ENCODE data around the gene SOX30. TPM values are rescaled to one million over a fixed set of nuclear protein-coding genes. Genes with fewer than 3 reads are reported as not detected.

Gene SOX30
- total RNA-seq, 2 experiments from 2014 or later, result not detected

DNA sequence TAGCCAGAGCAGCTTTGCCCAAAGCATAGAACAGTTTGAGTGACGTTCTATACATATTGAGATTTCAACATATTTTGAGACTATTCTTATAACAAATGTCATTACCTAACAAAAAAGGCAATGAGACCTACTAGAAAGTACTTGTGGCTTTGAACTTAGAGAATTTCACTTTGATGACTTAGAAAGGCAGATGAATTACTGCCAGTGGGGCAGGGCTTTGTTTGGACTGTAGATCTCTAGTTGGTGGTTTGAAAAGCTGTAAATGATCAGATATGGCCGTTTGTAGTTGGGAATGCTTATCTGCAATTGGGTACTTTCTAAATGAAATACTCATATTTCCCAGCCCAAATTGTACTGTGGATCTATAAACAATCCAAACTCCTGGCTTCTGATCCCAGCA lies 28.1 kb downstream of the SOX30 start:
- intact Hi-C loops (cut with DNase I, micrococcal nuclease), result no loop called here
- Histone ChIP-seq H3K27me3 (ENCODE audit: control insufficient read depth in 1 of 2, insufficient read depth in 2 of 2, low read length in 2 of 2) (no peaks in the 10 kb centered on the region), H3K27ac (ENCODE audit: low read depth in 1 of 2, low read length in 2 of 2) (no peak overlapping the region), H3K4me1 (ENCODE audit: insufficient read depth, low read length) (no peaks in the 10 kb centered on the region), H3K36me3 (ENCODE audit: insufficient read depth, low read length) (no peaks in the 10 kb centered on the region), H3K4me3 (ENCODE audit: low read length) (no peak overlapping the region), H3K9me3 (ENCODE audit: control insufficient read depth in 1 of 2, insufficient read depth in 1 of 2, low read length in 2 of 2) (no peaks in the 10 kb centered on the region)
- ATAC-seq (ENCODE audit: poor library complexity), result no peak
- Mint-ChIP-seq H3K4me3 (no peak overlapping the region), H3K36me3 (ENCODE audit: low read depth) (no peaks in the 10 kb centered on the region), H3K9me3 (no peaks in the 10 kb centered on the region), H3K27me3 (no peaks in the 10 kb centered on the region), H3K27ac (no peak overlapping the region), H3K4me1 (ENCODE audit: low read depth) (no peaks in the 10 kb centered on the region)
- ChIA-PET POLR2A (no interaction called here), CTCF (no interaction called here)
- TF ChIP-seq, protein P1, sequence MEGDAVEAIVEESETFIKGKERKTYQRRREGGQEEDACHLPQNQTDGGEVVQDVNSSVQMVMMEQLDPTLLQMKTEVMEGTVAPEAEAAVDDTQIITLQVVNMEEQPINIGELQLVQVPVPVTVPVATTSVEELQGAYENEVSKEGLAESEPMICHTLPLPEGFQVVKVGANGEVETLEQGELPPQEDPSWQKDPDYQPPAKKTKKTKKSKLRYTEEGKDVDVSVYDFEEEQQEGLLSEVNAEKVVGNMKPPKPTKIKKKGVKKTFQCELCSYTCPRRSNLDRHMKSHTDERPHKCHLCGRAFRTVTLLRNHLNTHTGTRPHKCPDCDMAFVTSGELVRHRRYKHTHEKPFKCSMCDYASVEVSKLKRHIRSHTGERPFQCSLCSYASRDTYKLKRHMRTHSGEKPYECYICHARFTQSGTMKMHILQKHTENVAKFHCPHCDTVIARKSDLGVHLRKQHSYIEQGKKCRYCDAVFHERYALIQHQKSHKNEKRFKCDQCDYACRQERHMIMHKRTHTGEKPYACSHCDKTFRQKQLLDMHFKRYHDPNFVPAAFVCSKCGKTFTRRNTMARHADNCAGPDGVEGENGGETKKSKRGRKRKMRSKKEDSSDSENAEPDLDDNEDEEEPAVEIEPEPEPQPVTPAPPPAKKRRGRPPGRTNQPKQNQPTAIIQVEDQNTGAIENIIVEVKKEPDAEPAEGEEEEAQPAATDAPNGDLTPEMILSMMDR (IDR thresholded peaks at IDR 0.05), result no peak
- no peak for DNase-seq

DNA sequence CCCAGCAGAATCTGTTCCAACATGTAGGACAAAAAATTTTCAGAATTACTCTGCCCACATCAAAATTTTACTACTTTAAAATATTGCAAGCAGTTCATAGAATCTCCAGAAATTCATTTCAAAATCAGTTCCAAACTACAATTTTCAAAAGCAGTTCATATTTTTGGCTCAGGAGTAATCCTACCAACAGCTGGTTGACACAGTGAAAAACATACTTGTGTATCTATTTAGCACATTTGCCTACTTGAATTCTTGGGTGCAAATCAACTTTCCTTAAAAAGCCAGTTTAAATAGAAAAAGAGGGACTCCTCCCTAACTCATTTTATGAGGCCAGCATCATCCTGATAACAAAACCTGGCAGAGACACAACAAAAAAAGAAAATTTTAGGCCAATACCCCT lies 31.5 kb downstream of the SOX30 start:
- no peaks in the 10 kb centered on the region for H3K9me3 Mint-ChIP-seq
- Histone ChIP-seq H3K27ac (ENCODE audit: low read depth in 1 of 2, low read length in 2 of 2) (no peak overlapping the region), H3K36me3 (ENCODE audit: insufficient read depth, low read length) (no peaks in the 10 kb centered on the region), H3K27me3 (ENCODE audit: control insufficient read depth in 1 of 2, insufficient read depth in 2 of 2, low read length in 2 of 2) (no peaks in the 10 kb centered on the region), H3K4me3 (ENCODE audit: low read length) (no peak overlapping the region), H3K9me3 (ENCODE audit: control insufficient read depth in 1 of 2, insufficient read depth in 1 of 2, low read length in 2 of 2) (no peaks in the 10 kb centered on the region), H3K4me1 (ENCODE audit: insufficient read depth, low read length) (no peaks in the 10 kb centered on the region)
- intact Hi-C loops (cut with DNase I, micrococcal nuclease), result no loop called here
- no peaks in the 10 kb centered on the region for H3K27me3 Mint-ChIP-seq
- H3K4me1 Mint-ChIP-seq (ENCODE audit: low read depth), result no peaks in the 10 kb centered on the region
- ATAC-seq (ENCODE audit: poor library complexity) (no peak), DNase-seq (no peak)
- CTCF ChIA-PET, result no interaction called here
- H3K36me3 Mint-ChIP-seq (ENCODE audit: low read depth), result no peaks in the 10 kb centered on the region
- TF ChIP-seq, protein P1 (IDR thresholded peaks at IDR 0.05), result no peak
- POLR2A ChIA-PET, result no interaction called here
- H3K27ac Mint-ChIP-seq, result no peak overlapping the region
- no peak overlapping the region for H3K4me3 Mint-ChIP-seq

DNA sequence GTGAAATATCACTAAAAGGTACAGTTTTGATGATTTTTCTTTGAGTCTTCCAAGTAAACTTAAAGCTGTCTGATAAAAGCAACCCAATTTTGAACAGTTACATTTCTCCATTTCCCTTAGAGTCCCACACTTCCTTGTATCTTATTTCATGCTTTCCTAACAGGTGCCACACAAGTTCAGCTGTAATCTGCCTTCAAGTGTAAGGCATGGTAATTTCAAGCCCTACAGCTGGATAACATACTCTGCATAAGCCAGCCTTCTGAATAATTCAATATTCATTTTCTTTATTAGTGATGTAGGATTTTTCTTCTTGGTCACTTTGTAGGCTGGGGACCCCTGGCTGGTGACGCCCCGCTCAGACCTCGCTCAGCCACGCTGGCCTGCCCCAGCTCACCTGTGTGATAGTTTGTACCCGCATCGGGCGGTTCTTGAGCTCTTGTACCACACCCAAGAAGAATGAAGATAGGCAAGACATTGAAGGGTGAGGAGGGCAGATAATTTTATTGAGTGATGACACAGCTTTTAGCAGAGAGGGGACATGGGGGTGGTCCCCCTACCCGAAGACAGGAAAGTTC lies 34.0 kb downstream of the SOX30 start:
- peaks cover 10% of the 10 kb centered on the region for H3K4me1 ChIP-seq (ENCODE audit: insufficient read depth, low read length)
- H3K27ac ChIP-seq (ENCODE audit: low read depth in 1 of 2, low read length in 2 of 2), result no peak overlapping the region
- no peaks in the 10 kb centered on the region for H3K9me3 ChIP-seq (ENCODE audit: control insufficient read depth in 1 of 2, insufficient read depth in 1 of 2, low read length in 2 of 2)
- no peak for ATAC-seq (ENCODE audit: poor library complexity)
- Mint-ChIP-seq H3K4me1 (ENCODE audit: low read depth) (peaks cover 13% of the 10 kb centered on the region), H3K36me3 (ENCODE audit: low read depth) (no peaks in the 10 kb centered on the region), H3K9me3 (no peaks in the 10 kb centered on the region), H3K4me3 (no peak overlapping the region), H3K27ac (no peak overlapping the region), H3K27me3 (no peaks in the 10 kb centered on the region)
- no peak for DNase-seq
- ChIA-PET CTCF (no interaction called here), POLR2A (no interaction called here)
- TF ChIP-seq, protein P1 (IDR thresholded peaks at IDR 0.05), result no peak
- H3K4me3 ChIP-seq (ENCODE audit: low read length), result no peak overlapping the region
- no peaks in the 10 kb centered on the region for H3K27me3 ChIP-seq (ENCODE audit: control insufficient read depth in 1 of 2, insufficient read depth in 2 of 2, low read length in 2 of 2)
- no peaks in the 10 kb centered on the region for H3K36me3 ChIP-seq (ENCODE audit: insufficient read depth, low read length)
- intact Hi-C loops (cut with DNase I, micrococcal nuclease), result no loop called here

Data from CD4-positive, alpha-beta T cell (primary cell).